Breast epithelium (tissue), 3 donors: ENCODE results near the gene TECTA.

ENCODE experiments used
- POLR2A ChIP-seq: fragments of 450-650 bp; IDR thresholded peaks from one replicate; pipeline ENCODE4 v1.6.1; 2016; ENCODE audit warnings: antibody characterized with exemption, mild to moderate bottlenecking, moderate library complexity
- POLR2AphosphoS5 ChIP-seq, 3 donors: sonication (generic); formaldehyde crosslinking; IDR thresholded peaks; one replicate each; pipeline ENCODE4 v1.6.1; 2017; ENCODE audit warnings: antibody characterized with exemption in 3 of 3
- TF ChIP-seq, protein P1 (sequence below), 3 donors: fragments of 450-650 bp; IDR thresholded peaks; one replicate each; pipeline ENCODE4 v1.5.1; 2016 to 2017; ENCODE audit warnings: antibody characterized with exemption in 3 of 3, mild to moderate bottlenecking in 3 of 3, moderate library complexity in 3 of 3

DNA sequence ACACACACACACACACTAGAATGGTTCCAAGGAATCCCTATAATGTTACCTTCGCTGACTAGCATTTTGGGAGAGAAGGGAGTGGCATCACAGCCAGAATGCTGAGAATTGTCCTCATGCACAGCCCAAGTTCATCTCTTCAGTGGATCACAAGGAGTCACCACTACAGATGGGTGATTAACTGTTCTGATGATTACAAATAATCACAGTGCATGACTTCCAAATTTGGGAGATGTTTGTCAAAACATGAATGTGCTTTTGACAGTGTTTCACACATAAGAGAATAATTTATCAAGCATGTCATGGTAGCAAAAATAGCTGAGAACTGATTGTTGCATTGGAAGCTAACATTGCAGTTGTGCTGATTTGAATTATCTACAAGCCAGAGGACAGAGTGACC is 110.6 kb downstream of the TECTA start:
- TF ChIP-seq POLR2AphosphoS5 (IDR thresholded peaks at IDR 0.05) = no peak
- TF ChIP-seq, protein P1, sequence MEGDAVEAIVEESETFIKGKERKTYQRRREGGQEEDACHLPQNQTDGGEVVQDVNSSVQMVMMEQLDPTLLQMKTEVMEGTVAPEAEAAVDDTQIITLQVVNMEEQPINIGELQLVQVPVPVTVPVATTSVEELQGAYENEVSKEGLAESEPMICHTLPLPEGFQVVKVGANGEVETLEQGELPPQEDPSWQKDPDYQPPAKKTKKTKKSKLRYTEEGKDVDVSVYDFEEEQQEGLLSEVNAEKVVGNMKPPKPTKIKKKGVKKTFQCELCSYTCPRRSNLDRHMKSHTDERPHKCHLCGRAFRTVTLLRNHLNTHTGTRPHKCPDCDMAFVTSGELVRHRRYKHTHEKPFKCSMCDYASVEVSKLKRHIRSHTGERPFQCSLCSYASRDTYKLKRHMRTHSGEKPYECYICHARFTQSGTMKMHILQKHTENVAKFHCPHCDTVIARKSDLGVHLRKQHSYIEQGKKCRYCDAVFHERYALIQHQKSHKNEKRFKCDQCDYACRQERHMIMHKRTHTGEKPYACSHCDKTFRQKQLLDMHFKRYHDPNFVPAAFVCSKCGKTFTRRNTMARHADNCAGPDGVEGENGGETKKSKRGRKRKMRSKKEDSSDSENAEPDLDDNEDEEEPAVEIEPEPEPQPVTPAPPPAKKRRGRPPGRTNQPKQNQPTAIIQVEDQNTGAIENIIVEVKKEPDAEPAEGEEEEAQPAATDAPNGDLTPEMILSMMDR (IDR thresholded peaks at IDR 0.05) = no peak
- TF ChIP-seq POLR2A = no peak
